Calu3 (cell line): Measurements from ENCODE around the gene FZD7. TPM values are rescaled to one million over a fixed set of nuclear protein-coding genes. Genes with fewer than 3 reads are reported as not detected.

Experiments used
- BruUV-seq: library from RNA; stranded (reverse); fragments of 400-500 nt; replicated peaks from 2 replicates; lab custom pipeline; 2021; lab: Mats Ljungman, UMichigan
- CTCF ChIA-PET: fragments of 300-600 bp; sonication (Branson Sonifier 250); formaldehyde crosslinking; loops from one replicate; lab custom pipeline; 2022; ENCODE audit warnings: antibody characterized with exemption; lab: Charles Lee
- DNase-seq: peaks from one replicate; pipeline ENCODE4 v3.0.0; 2022
- H3K27ac Mint-ChIP-seq: one replicate; pipeline ENCODE4 v1.8.0; 2022; ENCODE audit warnings: mixed read lengths; ENCODE audit not compliant: unreplicated experiment
- H3K27me3 Mint-ChIP-seq: one replicate; pipeline ENCODE4 v1.8.0; 2022; ENCODE audit warnings: mixed read lengths; ENCODE audit not compliant: unreplicated experiment
- H3K36me3 Mint-ChIP-seq: one replicate; pipeline ENCODE4 v1.8.0; 2022; ENCODE audit warnings: mild to moderate bottlenecking, moderate library complexity, mixed read lengths; ENCODE audit not compliant: insufficient read depth, unreplicated experiment
- H3K4me1 Mint-ChIP-seq: one replicate; pipeline ENCODE4 v1.8.0; 2022; ENCODE audit warnings: mild to moderate bottlenecking, low read depth, mixed read lengths; ENCODE audit not compliant: unreplicated experiment
- H3K4me3 Mint-ChIP-seq: one replicate; pipeline ENCODE4 v1.8.0; 2022; ENCODE audit warnings: mild to moderate bottlenecking, low read depth, moderate library complexity, mixed read lengths; ENCODE audit not compliant: unreplicated experiment
- H3K9me3 Mint-ChIP-seq: one replicate; pipeline ENCODE4 v1.8.0; 2022; ENCODE audit warnings: low read depth, mixed read lengths; ENCODE audit not compliant: unreplicated experiment
- intact Hi-C: fragments of 100-400 bp; cut with micrococcal nuclease; formaldehyde crosslinking; loops from one replicate; pipeline ENCODE4 v1.10.0; 2022; ENCODE audit not compliant: unreplicated experiment
- total RNA-seq: library from RNA; stranded (reverse); gene quantifications from 2 replicates; pipeline ENCODE4 v1.2.3, GENCODE V29; 2022
- TF ChIP-seq, protein P1 (sequence below): fragments of 200-600 bp; IDR thresholded peaks from one replicate; pipeline ENCODE4 v1.8.0; 2022; ENCODE audit warnings: antibody characterized with exemption; ENCODE audit not compliant: unreplicated experiment

FZD7 gene
- total RNA-seq, 1 experiment from 2014 or later: 17.7 TPM

DNA sequence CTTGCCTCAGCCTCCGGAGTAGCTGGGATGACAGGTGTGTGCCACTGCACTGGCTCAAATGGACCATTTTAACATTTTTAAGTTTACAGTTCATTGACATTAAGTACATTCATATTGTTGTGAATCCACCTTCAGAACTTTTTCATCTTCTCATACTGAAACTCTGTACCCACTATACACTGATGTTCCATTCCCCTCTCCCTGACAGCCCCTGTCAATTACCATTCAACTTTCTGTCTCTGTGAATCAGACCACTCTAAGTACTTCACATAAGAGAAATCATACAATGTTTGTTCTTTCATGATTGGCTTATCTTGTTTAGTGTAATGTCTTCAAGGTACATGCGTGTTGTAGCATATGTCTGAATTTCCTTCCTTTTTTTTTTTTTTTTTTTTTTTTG lies 37.5 kb downstream of the FZD7 start:
- H3K27me3 Mint-ChIP-seq: peaks cover 13% of the 10 kb centered on the region
- intact Hi-C loops: no loop called here
- no peaks in the 10 kb centered on the region for H3K9me3 Mint-ChIP-seq
- no peak overlapping the region for H3K4me3 Mint-ChIP-seq
- H3K4me1 Mint-ChIP-seq: peaks cover 6% of the 10 kb centered on the region
- TF ChIP-seq, protein P1, sequence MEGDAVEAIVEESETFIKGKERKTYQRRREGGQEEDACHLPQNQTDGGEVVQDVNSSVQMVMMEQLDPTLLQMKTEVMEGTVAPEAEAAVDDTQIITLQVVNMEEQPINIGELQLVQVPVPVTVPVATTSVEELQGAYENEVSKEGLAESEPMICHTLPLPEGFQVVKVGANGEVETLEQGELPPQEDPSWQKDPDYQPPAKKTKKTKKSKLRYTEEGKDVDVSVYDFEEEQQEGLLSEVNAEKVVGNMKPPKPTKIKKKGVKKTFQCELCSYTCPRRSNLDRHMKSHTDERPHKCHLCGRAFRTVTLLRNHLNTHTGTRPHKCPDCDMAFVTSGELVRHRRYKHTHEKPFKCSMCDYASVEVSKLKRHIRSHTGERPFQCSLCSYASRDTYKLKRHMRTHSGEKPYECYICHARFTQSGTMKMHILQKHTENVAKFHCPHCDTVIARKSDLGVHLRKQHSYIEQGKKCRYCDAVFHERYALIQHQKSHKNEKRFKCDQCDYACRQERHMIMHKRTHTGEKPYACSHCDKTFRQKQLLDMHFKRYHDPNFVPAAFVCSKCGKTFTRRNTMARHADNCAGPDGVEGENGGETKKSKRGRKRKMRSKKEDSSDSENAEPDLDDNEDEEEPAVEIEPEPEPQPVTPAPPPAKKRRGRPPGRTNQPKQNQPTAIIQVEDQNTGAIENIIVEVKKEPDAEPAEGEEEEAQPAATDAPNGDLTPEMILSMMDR: no peak
- CTCF ChIA-PET: no interaction called here
- no peaks in the 10 kb centered on the region for H3K36me3 Mint-ChIP-seq
- DNase-seq: no peak
- BruUV-seq: no TSS peak
- H3K27ac Mint-ChIP-seq: no peak overlapping the region

DNA sequence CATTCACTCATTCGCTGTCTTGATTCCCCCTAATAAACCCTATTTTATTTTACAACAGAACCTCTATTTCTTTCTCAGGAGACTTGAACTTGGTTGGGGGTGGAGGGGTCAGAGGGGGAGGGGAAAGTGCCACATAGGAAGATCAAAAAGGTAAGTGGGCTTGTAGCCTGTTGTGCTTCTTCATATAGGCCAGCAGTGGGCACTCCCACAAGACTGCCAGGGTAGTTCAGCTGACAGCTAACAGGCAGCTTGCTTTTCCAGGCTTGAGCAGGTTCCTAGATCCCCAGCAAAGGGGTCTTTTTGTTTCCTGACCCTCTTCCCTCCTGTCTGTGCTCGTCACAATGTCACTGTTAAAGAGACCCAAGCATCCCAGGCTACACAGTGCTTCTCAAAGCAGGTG lies 38.6 kb downstream of the FZD7 start:
- H3K4me3 Mint-ChIP-seq: no peak overlapping the region
- peak; percentile 11 for DNase-seq
- H3K9me3 Mint-ChIP-seq: no peaks in the 10 kb centered on the region
- TF ChIP-seq, protein P1: peak; percentile 68
- H3K36me3 Mint-ChIP-seq: no peaks in the 10 kb centered on the region
- peaks cover 6% of the 10 kb centered on the region for H3K4me1 Mint-ChIP-seq
- no TSS peak for BruUV-seq
- H3K27me3 Mint-ChIP-seq: peaks cover 13% of the 10 kb centered on the region
- intact Hi-C loops: no loop called here
- no peak overlapping the region for H3K27ac Mint-ChIP-seq
- CTCF ChIA-PET: interaction anchor here (0.5 to 1.0 kb wide), 2 partner anchors 11 to 107 kb away, joined by 3 to 5 read pairs; no protein-coding TSS in a partner anchor

DNA sequence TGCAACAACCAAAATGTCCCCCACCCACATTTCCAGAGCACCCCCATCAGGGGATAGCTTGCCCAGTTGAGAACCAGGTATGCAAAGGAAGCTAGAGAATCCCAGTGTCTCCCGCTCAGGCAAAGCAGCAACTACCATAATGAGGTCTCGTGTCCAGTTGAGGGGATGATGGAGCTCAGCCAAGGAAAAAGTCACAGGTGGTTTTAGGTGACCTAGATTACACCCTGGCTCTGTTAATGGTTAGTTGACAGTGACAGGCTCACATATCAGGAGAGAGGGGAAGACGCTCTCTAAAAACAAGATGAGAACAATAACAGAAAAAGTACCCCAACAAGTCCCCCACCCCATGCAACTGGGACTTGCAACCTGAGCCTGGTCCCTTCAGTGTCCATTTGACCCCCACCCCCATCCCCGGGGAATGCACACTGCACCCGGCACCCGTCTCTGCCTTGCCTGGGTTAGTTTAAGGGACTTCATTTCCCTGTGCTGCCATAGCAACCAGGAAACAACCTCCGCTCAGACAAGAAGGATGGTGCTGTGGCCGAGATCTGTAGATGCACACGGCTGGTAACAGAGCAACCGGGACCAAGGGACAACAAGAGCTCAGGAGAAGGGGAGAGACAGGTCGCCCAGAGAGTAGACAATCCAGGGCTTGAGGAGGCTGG lies 39.2 kb downstream of the FZD7 start, which contains the start of gene KIAA2012:
KIAA2012 (plus strand) TSS at position 519 of the 665 bp plus-strand sequence. CDS start 373 bp downstream, outside the sequence.
- no peak within 1 kb of the TSS for H3K27ac Mint-ChIP-seq
- CTCF ChIA-PET: interaction anchor here (0.5 to 1.0 kb wide), 2 partner anchors 11 to 106 kb away, joined by 3 to 5 read pairs; no protein-coding TSS in a partner anchor
- BruUV-seq: no TSS peak

DNA sequence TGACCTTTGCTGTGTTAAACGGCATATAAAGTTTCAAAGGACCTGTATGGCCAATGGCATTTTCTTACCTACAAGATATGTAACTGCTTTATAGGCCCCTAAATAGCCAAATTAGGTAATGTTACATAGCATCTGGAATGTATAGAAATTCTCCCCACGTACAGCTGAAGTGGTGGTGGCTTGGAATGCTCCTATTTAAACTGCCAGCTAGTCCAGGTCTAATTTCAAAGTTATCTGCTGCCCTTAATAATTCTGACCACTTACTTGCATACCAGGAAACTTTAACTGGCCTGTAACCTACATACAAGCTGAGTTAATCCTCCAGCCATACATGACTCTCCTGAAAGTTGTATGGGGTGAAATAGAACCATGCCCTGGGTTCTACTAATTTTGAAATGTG lies 40.7 kb downstream of the FZD7 start:
- Mint-ChIP-seq H3K27ac (no peak overlapping the region), H3K4me3 (no peak overlapping the region), H3K9me3 (no peaks in the 10 kb centered on the region), H3K36me3 (no peaks in the 10 kb centered on the region), H3K27me3 (peaks cover 13% of the 10 kb centered on the region), H3K4me1 (peaks cover 6% of the 10 kb centered on the region)
- TF ChIP-seq, protein P1: no peak
- DNase-seq: no peak
- no TSS peak for BruUV-seq
- intact Hi-C loops: no loop called here
- CTCF ChIA-PET: no interaction called here

More for the DNA sequence above, 39.2 kb downstream of the FZD7 start, which contains the start of gene KIAA2012:
- Mint-ChIP-seq H3K4me3 (no peak within 1 kb of the TSS), H3K9me3 (no peaks in the 10 kb centered on the region), H3K4me1 (peaks cover 6% of the 10 kb centered on the region), H3K27me3 (peaks cover 13% of the 10 kb centered on the region), H3K36me3 (no peaks in the 10 kb centered on the region)
- intact Hi-C loops: no loop called here
- TF ChIP-seq, protein P1: no peak
- DNase-seq: no peak
